Activated naive CD8-positive, alpha-beta T cell treated with anti-CD3 and anti-CD28 coated beads, Interleukin-2, amount 10 ng/mL, durations not matched to agents 7 days and 5 days (primary cell): ENCODE data around the gene NLRP7. TPM values are rescaled to one million over a fixed set of nuclear protein-coding genes. Genes with fewer than 3 reads are reported as not detected.
"Not testable (repeated sequence)": the region's sequence is repeated elsewhere in the genome, so short reads cannot be mapped to it uniquely, and the experiment has no call there.

ENCODE experiments used
- ATAC-seq: fragments of 150-1000 bp; cut with Tn5 transposase; one replicate; pipeline ENCODE4 v1.10.0; 2021; ENCODE audit warnings: low read depth, moderate library complexity
- POLR2A ChIA-PET: fragments of 350-600 bp; sonication (Branson Sonifier 250); formaldehyde crosslinking; loops from one replicate; lab custom pipeline; 2021; ENCODE audit warnings: antibody characterized with exemption; lab: Charles Lee
- DNase-seq: peaks from one replicate; pipeline ENCODE4 v3.0.0; 2021
- H3K27ac Mint-ChIP-seq: one replicate; pipeline ENCODE4 v1.8.0; 2022; ENCODE audit warnings: mild to moderate bottlenecking, mixed read lengths
- H3K27me3 Mint-ChIP-seq: one replicate; pipeline ENCODE4 v1.8.0; 2022; ENCODE audit warnings: mild to moderate bottlenecking, moderate library complexity, mixed read lengths
- H3K36me3 Mint-ChIP-seq: one replicate; pipeline ENCODE4 v1.8.0; 2021; ENCODE audit warnings: mild to moderate bottlenecking, mixed read lengths
- H3K4me1 Mint-ChIP-seq: one replicate; pipeline ENCODE4 v1.8.0; 2021; ENCODE audit warnings: mixed read lengths
- H3K4me3 Mint-ChIP-seq: one replicate; pipeline ENCODE4 v1.8.0; 2022; ENCODE audit warnings: mild to moderate bottlenecking, moderate library complexity, mixed read lengths
- H3K9me3 Mint-ChIP-seq: one replicate; pipeline ENCODE4 v1.8.0; 2021; ENCODE audit warnings: mixed read lengths
- total RNA-seq, 2 experiments: library from RNA; stranded (reverse); gene quantifications; one replicate each; pipeline ENCODE4 v1.2.3, GENCODE V29; 2021

NLRP7 gene
- total RNA-seq = not detected

- no peaks in the 10 kb centered on the region for H3K36me3 Mint-ChIP-seq
- H3K27ac Mint-ChIP-seq = no peak within 1 kb of the TSS
These were observed at the start of gene NLRP7 for GRCh38 chr19:54947381-54947780. NLRP7 (minus strand) TSS chr19:54947530.

GRCh38 chr19:54995561-54995960 is 48.2 kb upstream of the NLRP7 start:
- H3K9me3 Mint-ChIP-seq = peaks cover 3% of the 10 kb centered on the region
- peaks cover 13% of the 10 kb centered on the region for H3K36me3 Mint-ChIP-seq
- H3K4me3 Mint-ChIP-seq = no peak overlapping the region
- H3K27ac Mint-ChIP-seq = no peak overlapping the region
- no peaks in the 10 kb centered on the region for H3K27me3 Mint-ChIP-seq
- no peak for ATAC-seq
- POLR2A ChIA-PET = interaction anchor here (0.6 to 0.7 kb wide), 2 partner anchors 25 to 46 kb away, joined by 3 read pairs; no protein-coding TSS in a partner anchor
- no peak for DNase-seq
- peaks cover 4% of the 10 kb centered on the region for H3K4me1 Mint-ChIP-seq

More at GRCh38 chr19:54947381-54947780, at the start of gene NLRP7:
- H3K4me1 Mint-ChIP-seq = peaks cover 3% of the 10 kb centered on the region
- peaks cover 6% of the 10 kb centered on the region for H3K27me3 Mint-ChIP-seq
- DNase-seq (no peak), ATAC-seq (no peak)
- H3K4me3 Mint-ChIP-seq = no peak within 1 kb of the TSS
- H3K9me3 Mint-ChIP-seq = no peaks in the 10 kb centered on the region
- POLR2A ChIA-PET = no interaction called here

GRCh38 chr19:54989531-54989930 is 42.2 kb upstream of the NLRP7 start:
- H3K4me1 Mint-ChIP-seq, H3K4me3 Mint-ChIP-seq, H3K9me3 Mint-ChIP-seq, DNase-seq, H3K27ac Mint-ChIP-seq, ATAC-seq, H3K27me3 Mint-ChIP-seq: not testable (repeated sequence)
- POLR2A ChIA-PET = interaction anchor here (0.7 kb wide), 1 partner anchor 85 kb away, joined by 4 read pairs; no protein-coding TSS in a partner anchor
- peaks cover 25% of the 10 kb centered on the region for H3K36me3 Mint-ChIP-seq

GRCh38 chr19:54982562-54982961 is 35.2 kb upstream of the NLRP7 start:
- not testable (repeated sequence) for ATAC-seq, H3K27me3 Mint-ChIP-seq, DNase-seq, H3K27ac Mint-ChIP-seq, H3K9me3 Mint-ChIP-seq, H3K4me3 Mint-ChIP-seq, H3K4me1 Mint-ChIP-seq
- POLR2A ChIA-PET = interaction anchor here (0.8 kb wide), 1 partner anchor 1105 kb away, joined by 3 read pairs; no protein-coding TSS in a partner anchor
- peaks cover 20% of the 10 kb centered on the region for H3K36me3 Mint-ChIP-seq

GRCh38 chr19:54973229-54974090 is 26.1 kb upstream of the NLRP7 start:
- not testable (repeated sequence) for H3K9me3 Mint-ChIP-seq, H3K27me3 Mint-ChIP-seq
- Mint-ChIP-seq H3K27ac (peak overlapping the region; percentile 90), H3K36me3 (peaks cover 28% of the 10 kb centered on the region), H3K4me1 (peaks cover 25% of the 10 kb centered on the region), H3K4me3 (peak overlapping the region; percentile 69)
- ATAC-seq (peak; percentile 59), DNase-seq (peak; percentile 43)
- POLR2A ChIA-PET = interaction anchor here (0.6 to 1.8 kb wide), 10 partner anchors 10 to 1394 kb away, joined by 3 to 11 read pairs (median 4); no protein-coding TSS in a partner anchor

GRCh38 chr19:54971446-54971845 is 24.1 kb upstream of the NLRP7 start:
- DNase-seq, ATAC-seq, H3K27ac Mint-ChIP-seq, POLR2A ChIA-PET, H3K9me3 Mint-ChIP-seq, H3K4me3 Mint-ChIP-seq, H3K27me3 Mint-ChIP-seq: not testable (repeated sequence)
- H3K36me3 Mint-ChIP-seq = peaks cover 27% of the 10 kb centered on the region
- peaks cover 22% of the 10 kb centered on the region for H3K4me1 Mint-ChIP-seq

- ATAC-seq (no peak), DNase-seq (no peak)
- POLR2A ChIA-PET = interaction anchor here (0.8 kb wide), 1 partner anchor 32 kb away, joined by 6 read pairs; no protein-coding TSS in a partner anchor
- no peaks in the 10 kb centered on the region for H3K27me3 Mint-ChIP-seq
- peaks cover 2% of the 10 kb centered on the region for H3K9me3 Mint-ChIP-seq
- H3K36me3 Mint-ChIP-seq = peaks cover 27% of the 10 kb centered on the region
- peaks cover 20% of the 10 kb centered on the region for H3K4me1 Mint-ChIP-seq
- no peak overlapping the region for H3K4me3 Mint-ChIP-seq
- no peak overlapping the region for H3K27ac Mint-ChIP-seq
These were observed 22.3 kb upstream of the NLRP7 start for GRCh38 chr19:54969647-54970046.

GRCh38 chr19:54967611-54968010 is 20.3 kb upstream of the NLRP7 start:
- H3K36me3 Mint-ChIP-seq = peaks cover 16% of the 10 kb centered on the region
- no peak overlapping the region for H3K27ac Mint-ChIP-seq
- peaks cover 2% of the 10 kb centered on the region for H3K9me3 Mint-ChIP-seq
- POLR2A ChIA-PET = interaction anchor here (0.6 kb wide), 1 partner anchor 686 kb away, joined by 6 read pairs; no protein-coding TSS in a partner anchor
- peaks cover 3% of the 10 kb centered on the region for H3K4me1 Mint-ChIP-seq
- peak overlapping the region; percentile 82 for H3K4me3 Mint-ChIP-seq
- no peak for DNase-seq
- peaks cover 2% of the 10 kb centered on the region for H3K27me3 Mint-ChIP-seq
- no peak for ATAC-seq

GRCh38 chr19:54965055-54965454 is 17.7 kb upstream of the NLRP7 start:
- H3K9me3 Mint-ChIP-seq, H3K27ac Mint-ChIP-seq, POLR2A ChIA-PET, H3K27me3 Mint-ChIP-seq, H3K4me1 Mint-ChIP-seq, H3K36me3 Mint-ChIP-seq, H3K4me3 Mint-ChIP-seq, DNase-seq: not testable (repeated sequence)
- ATAC-seq = peak; percentile 69

- Mint-ChIP-seq H3K27me3 (peaks cover 7% of the 10 kb centered on the region), H3K4me3 (peak overlapping the region; percentile 64), H3K36me3 (no peaks in the 10 kb centered on the region), H3K27ac (peak overlapping the region; percentile 82), H3K4me1 (peaks cover 14% of the 10 kb centered on the region), H3K9me3 (no peaks in the 10 kb centered on the region)
- ATAC-seq (peak; percentile 72), DNase-seq (no peak)
- POLR2A ChIA-PET = interaction anchor here (1.0 kb wide), 1 partner anchor 9 kb away, joined by 4 read pairs; no protein-coding TSS in a partner anchor
These were observed 12.5 kb upstream of the NLRP7 start for GRCh38 chr19:54959840-54960239.

- DNase-seq = no peak
- Mint-ChIP-seq H3K4me1 (peaks cover 16% of the 10 kb centered on the region), H3K4me3 (no peak overlapping the region), H3K27ac (no peak overlapping the region), H3K9me3 (no peaks in the 10 kb centered on the region), H3K36me3 (no peaks in the 10 kb centered on the region), H3K27me3 (peaks cover 11% of the 10 kb centered on the region)
- no peak for ATAC-seq
- POLR2A ChIA-PET = no interaction called here
These were observed 8.0 kb upstream of the NLRP7 start for GRCh38 chr19:54955376-54955775.

GRCh38 chr19:54953345-54953713 is 6.0 kb upstream of the NLRP7 start:
- H3K9me3 Mint-ChIP-seq, ATAC-seq, H3K27me3 Mint-ChIP-seq, DNase-seq, H3K27ac Mint-ChIP-seq, H3K36me3 Mint-ChIP-seq, H3K4me1 Mint-ChIP-seq, POLR2A ChIA-PET, H3K4me3 Mint-ChIP-seq: not testable (repeated sequence)

GRCh38 chr19:54952591-54953344 is 5.4 kb upstream of the NLRP7 start:
- no peaks in the 10 kb centered on the region for H3K36me3 Mint-ChIP-seq
- no peaks in the 10 kb centered on the region for H3K9me3 Mint-ChIP-seq
- peaks cover 3% of the 10 kb centered on the region for H3K4me1 Mint-ChIP-seq
- POLR2A ChIA-PET = no interaction called here
- no peak overlapping the region for H3K27ac Mint-ChIP-seq
- H3K27me3 Mint-ChIP-seq = peaks cover 6% of the 10 kb centered on the region
- DNase-seq (no peak), ATAC-seq (no peak)
- no peak overlapping the region for H3K4me3 Mint-ChIP-seq
